Measurements from ENCODE around the gene HSPA1L.

GRCh38 chr6:31838968-31839367 is 23.9 kb upstream of the HSPA1L start:
- TF ChIP-seq GATA3 (IDR thresholded peaks at IDR 0.05; ENCODE audit: low read depth, low read length) (no peak), GATA2 (IDR thresholded peaks at IDR 0.05; ENCODE audit: low read depth, low read length) (no peak)
